Measurements from ENCODE around the gene CRYBG3.

Gene CRYBG3

GRCh38 chr3:97935842-97936241 lies 114.0 kb downstream of the CRYBG3 start:
- Histone ChIP-seq H3K36me3 (ENCODE audit: control insufficient read depth in 2 of 2, insufficient read depth in 1 of 2, low read length in 2 of 2) (peaks cover 0 to 30% of the 10 kb centered on the region in 2 experiments; a peak in 1 of 3 replicates), H3K4me3 (ENCODE audit: low read depth, low read length) (no peak overlapping the region), H3K4me1 (ENCODE audit: control insufficient read depth, insufficient read depth, low read length) (no peaks in the 10 kb centered on the region), H3K9me3 (ENCODE audit: control insufficient read depth, insufficient read depth, low read depth, low read length) (no peaks in the 10 kb centered on the region), H3K27ac (ENCODE audit: extremely low read depth, low read depth, low read length) (no peak overlapping the region)
- CTCF ChIA-PET: no interaction called here
- POLR2A ChIA-PET: no interaction called here
- no peak for TF ChIP-seq ZNF555 (tag by site-specific recombination; conservative IDR thresholded peaks at IDR 0.05)
- TF ChIP-seq ZBTB11 (tag by site-specific recombination; conservative IDR thresholded peaks at IDR 0.05; ENCODE audit: low read depth): no peak

GRCh38 chr3:97937205-97937604 lies 115.4 kb downstream of the CRYBG3 start:
- no peak overlapping the region for H3K4me3 ChIP-seq (ENCODE audit: low read depth, low read length)
- H3K36me3 ChIP-seq (ENCODE audit: control insufficient read depth in 2 of 2, insufficient read depth in 1 of 2, low read length in 2 of 2): peaks cover 0 to 32% of the 10 kb centered on the region in 2 experiments; a peak in 1 of 3 replicates
- TF ChIP-seq ZNF157 (tag by site-specific recombination; IDR thresholded peaks at IDR 0.05): no peak
- no peak for TF ChIP-seq MEIS1 (CRISPR knock-in tag; IDR thresholded peaks at IDR 0.05; ENCODE audit: borderline replicate concordance)
- no peak for TF ChIP-seq ZNF580 (tag by site-specific recombination; IDR thresholded peaks at IDR 0.05)
- TF ChIP-seq ZNF48 (tag by site-specific recombination; IDR thresholded peaks at IDR 0.05): no peak
- no peak for TF ChIP-seq OVOL3 (tag by site-specific recombination; IDR thresholded peaks at IDR 0.05)
- no peak for TF ChIP-seq ZNF114 (tag by site-specific recombination; IDR thresholded peaks at IDR 0.05)
- no peak for TF ChIP-seq ZNF837 (tag by site-specific recombination; IDR thresholded peaks at IDR 0.05)
- TF ChIP-seq ZNF585B (tag by site-specific recombination; IDR thresholded peaks at IDR 0.05): no peak
- no peak for TF ChIP-seq ZBTB20 (tag by site-specific recombination; IDR thresholded peaks at IDR 0.05)
- no peak for TF ChIP-seq ZNF280C (tag by site-specific recombination; IDR thresholded peaks at IDR 0.05)
- peaks cover under 1% of the 10 kb centered on the region; the same call in 1 of the 2 replicates for H3K4me1 ChIP-seq (ENCODE audit: control insufficient read depth, insufficient read depth, low read length)
- no peaks in the 10 kb centered on the region for H3K9me3 ChIP-seq (ENCODE audit: control insufficient read depth, insufficient read depth, low read depth, low read length)
- POLR2A ChIA-PET: no interaction called here
- no peak overlapping the region for H3K27ac ChIP-seq (ENCODE audit: extremely low read depth, low read depth, low read length)
- CTCF ChIA-PET: no interaction called here

- TF ChIP-seq ZNF449 (tag by site-specific recombination; IDR thresholded peaks at IDR 0.05): no peak
- TF ChIP-seq YY1 (tag by site-specific recombination; IDR thresholded peaks at IDR 0.05): no peak
- TF ChIP-seq ZNF121 (tag by site-specific recombination; IDR thresholded peaks at IDR 0.05): no peak
- no peak for TF ChIP-seq ZNF23 (tag by site-specific recombination; IDR thresholded peaks at IDR 0.05; ENCODE audit: borderline replicate concordance)
- TF ChIP-seq SCRT1 (tag by site-specific recombination; IDR thresholded peaks at IDR 0.05; ENCODE audit: borderline replicate concordance): no peak
- no peak for TF ChIP-seq KLF1 (tag by site-specific recombination; IDR thresholded peaks at IDR 0.05)
- ChIA-PET POLR2A (no interaction called here), CTCF (no interaction called here)
- Histone ChIP-seq H3K9me3 (ENCODE audit: control insufficient read depth, insufficient read depth, low read depth, low read length) (no peaks in the 10 kb centered on the region), H3K27ac (ENCODE audit: extremely low read depth, low read depth, low read length) (no peak overlapping the region), H3K36me3 (ENCODE audit: control insufficient read depth in 2 of 2, insufficient read depth in 1 of 2, low read length in 2 of 2) (peaks cover 0 to 44% of the 10 kb centered on the region in 2 experiments; a peak in 1 of 3 replicates), H3K4me1 (ENCODE audit: control insufficient read depth, insufficient read depth, low read length) (peaks cover 3% of the 10 kb centered on the region; the same call in 1 of the 2 replicates), H3K4me3 (ENCODE audit: low read depth, low read length) (no peak overlapping the region)
Measured at GRCh38 chr3:97938444-97938843, 116.6 kb downstream of the CRYBG3 start.
